GM23248 (cell line): ENCODE results near the gene JSRP1. TPM values are rescaled to one million over a fixed set of nuclear protein-coding genes. Genes with fewer than 3 reads are reported as not detected.

ENCODE experiments used
- DNase-seq: peaks from one replicate; pipeline ENCODE4 v3.0.0-alpha.2; 2015
- H2AFZ ChIP-seq: fragments of 200-600 bp; sonication (generic); 2 replicates; pipeline ENCODE4 v1.6.1; 2016; ENCODE audit warnings: antibody characterized with exemption
- H3F3A ChIP-seq: fragments of 200-600 bp; sonication (generic); 2 replicates; pipeline ENCODE4 v1.6.1; 2016; ENCODE audit warnings: mild to moderate bottlenecking, antibody characterized with exemption, mixed run types; ENCODE audit not compliant: insufficient read depth
- H3K27ac ChIP-seq: fragments of 200-600 bp; sonication (generic); 2 replicates; pipeline ENCODE4 v1.5.1; 2016; ENCODE audit warnings: mild to moderate bottlenecking
- H3K27me3 ChIP-seq: fragments of 200-600 bp; sonication (generic); replicated peaks from 2 replicates; pipeline ENCODE4 v1.6.1; 2016; ENCODE audit warnings: mild to moderate bottlenecking; ENCODE audit not compliant: insufficient read depth
- H3K36me3 ChIP-seq: fragments of 200-600 bp; sonication (generic); 2 replicates; pipeline ENCODE4 v1.6.1; 2016; ENCODE audit warnings: low read depth, mild to moderate bottlenecking
- H3K4me1 ChIP-seq: fragments of 200-600 bp; sonication (generic); 2 replicates; pipeline ENCODE4 v1.6.1; 2016; ENCODE audit warnings: mild to moderate bottlenecking; ENCODE audit not compliant: insufficient read depth
- H3K4me2 ChIP-seq: fragments of 200-600 bp; sonication (generic); one replicate; pipeline ENCODE4 v1.6.1; 2016; ENCODE audit warnings: mild to moderate bottlenecking; ENCODE audit not compliant: unreplicated experiment
- H3K4me3 ChIP-seq: fragments of 200-600 bp; sonication (generic); 2 replicates; pipeline ENCODE4 v1.5.1; 2016; ENCODE audit warnings: mild to moderate bottlenecking
- H3K79me2 ChIP-seq: fragments of 200-600 bp; sonication (generic); 2 replicates; pipeline ENCODE4 v1.6.1; 2016; ENCODE audit warnings: mild to moderate bottlenecking; ENCODE audit not compliant: insufficient read depth
- H3K9ac ChIP-seq: fragments of 200-600 bp; sonication (generic); 2 replicates; pipeline ENCODE4 v1.6.1; 2016; ENCODE audit warnings: mild to moderate bottlenecking
- H3K9me2 ChIP-seq: fragments of 200-600 bp; sonication (generic); 2 replicates; pipeline ENCODE4 v1.6.1; 2016; ENCODE audit warnings: mixed run types, mild to moderate bottlenecking, moderate library complexity; ENCODE audit not compliant: insufficient read depth
- H3K9me3 ChIP-seq: fragments of 200-600 bp; sonication (generic); one replicate; pipeline ENCODE4 v1.6.1; 2017; ENCODE audit warnings: low read depth
- H4K20me1 ChIP-seq: fragments of 200-600 bp; sonication (generic); 2 replicates; pipeline ENCODE4 v1.6.0; 2016; ENCODE audit not compliant: insufficient read depth
- EZH2 ChIP-seq: fragments of 200-600 bp; sonication (generic); IDR thresholded peaks from 2 replicates; pipeline ENCODE4 v1.6.1; 2018; ENCODE audit warnings: antibody characterized with exemption, mild to moderate bottlenecking; ENCODE audit not compliant: insufficient read depth, poor library complexity, severe bottlenecking
- EZH2phosphoT487 ChIP-seq: fragments of 200-600 bp; sonication (generic); IDR thresholded peaks from 2 replicates; pipeline ENCODE4 v1.6.1; 2018; ENCODE audit warnings: antibody characterized with exemption, moderate library complexity, mild to moderate bottlenecking, low read depth; ENCODE audit not compliant: insufficient read depth
- WGBS, 2 experiments: methylation state at CpG; one replicate each; pipeline ENCODE4 v1.1.6; 2015 to 2017; ENCODE audit warnings: low lambda C conversion rate in 2 of 2, low coverage in 1 of 2; ENCODE audit errors: missing lambda C conversion rate in 2 of 2; 5-methylcytosine and 5-hydroxymethylcytosine counted together
- in situ Hi-C: fragments of 300-500 bp; cut with MboI; formaldehyde crosslinking; loops from 2 replicates; pipeline ENCODE4 v1.15.0; 2020
- polyA plus RNA-seq: library from polyadenylated mRNA; unstranded; fragments of >200 nt; fragmentation: Nextera tagmentation; extraction: Ambion mirVana; gene quantifications from 2 replicates; pipeline ENCODE4 v1.2.1, GENCODE V29; 2016
- total RNA-seq: library from RNA; depleted of rRNA; stranded (reverse); fragments of >200 nt; shearing (Covaris generic); gene quantifications from 2 replicates; pipeline ENCODE4 v1.2.3, GENCODE V29; 2014

Gene JSRP1
- total and polyA plus RNA-seq, 2 experiments from 2014 or later, result not detected

DNA sequence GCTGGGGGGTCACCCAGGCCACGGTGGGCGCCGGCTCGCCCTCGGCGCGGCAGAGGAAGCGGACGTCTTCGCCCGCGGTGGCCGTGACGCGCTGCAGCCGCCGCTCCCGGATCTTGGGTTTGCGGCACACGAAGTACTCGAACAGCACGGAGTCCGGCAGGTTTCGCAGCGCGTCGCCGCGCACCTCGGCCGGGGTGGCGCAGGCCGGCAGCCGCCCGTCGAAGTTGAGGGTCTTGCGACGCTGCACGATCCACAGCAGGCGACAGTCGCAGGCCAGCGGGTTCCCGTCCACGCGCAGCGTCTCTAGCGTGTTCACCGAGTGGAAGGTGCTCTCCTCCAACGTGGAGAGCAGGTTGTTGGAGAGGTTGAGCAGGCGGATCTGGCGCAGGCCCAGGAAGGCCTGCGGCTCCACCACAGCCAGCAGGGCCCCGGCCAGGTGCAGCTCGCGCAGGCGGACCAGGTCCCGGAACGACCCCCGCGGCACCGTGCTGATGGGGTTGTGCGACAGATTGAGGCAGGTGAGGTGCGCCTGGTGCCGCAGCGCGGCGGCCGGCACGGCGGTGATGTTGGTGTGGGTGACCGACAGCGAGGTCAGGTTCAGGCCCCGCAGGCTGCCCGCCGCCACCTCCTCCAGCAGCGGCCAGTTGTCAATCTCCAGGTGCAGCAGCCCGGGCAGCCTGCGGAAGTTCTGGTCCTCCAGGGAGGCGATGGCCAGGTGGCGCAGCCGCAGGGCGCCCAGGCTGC lies 34.4 kb upstream of the JSRP1 start:
- peak; percentile 25 for DNase-seq
- Histone ChIP-seq H2AFZ (no peak overlapping the region), H3K27me3 (peaks cover 30% of the 10 kb centered on the region), H4K20me1 (no peaks in the 10 kb centered on the region), H3K9me3 (no peaks in the 10 kb centered on the region), H3K4me2 (peak overlapping the region; percentile 68), H3K4me3 (peak overlapping the region; percentile 51; the same call in 1 of the 2 replicates), H3F3A (peaks cover 7% of the 10 kb centered on the region), H3K36me3 (no peaks in the 10 kb centered on the region), H3K27ac (no peak overlapping the region), H3K79me2 (no peaks in the 10 kb centered on the region), H3K9ac (no peak overlapping the region), H3K9me2 (no peaks in the 10 kb centered on the region), H3K4me1 (peaks cover 9% of the 10 kb centered on the region)
- peak; percentile 60 for TF ChIP-seq EZH2
- TF ChIP-seq EZH2phosphoT487, result 0 out of 2 replicates have a peak, but pooled peaks have one; percentile 18
- in situ Hi-C loops, result no loop called here
- WGBS, 2 experiments, result 7 to 8% methylated on average over 58 to 81 of the region's 82 CpGs

GRCh38 chr19:2289714-2290435 lies 33.7 kb upstream of the JSRP1 start:
- no peak overlapping the region for H3K27ac ChIP-seq
- H2AFZ ChIP-seq, result no peak overlapping the region
- H3K9me2 ChIP-seq, result no peaks in the 10 kb centered on the region
- H3K79me2 ChIP-seq, result no peaks in the 10 kb centered on the region
- H3K4me3 ChIP-seq, result peak overlapping the region; percentile 51
- no peaks in the 10 kb centered on the region for H3K36me3 ChIP-seq
- DNase-seq, result peak; percentile 66
- peaks cover 30% of the 10 kb centered on the region for H3K27me3 ChIP-seq
- peak overlapping the region; percentile 68 for H3K4me2 ChIP-seq
- H3F3A ChIP-seq, result peaks cover 7% of the 10 kb centered on the region
- in situ Hi-C loops, result loop anchor here (10.0 kb wide), 1 partner anchor 95 kb away; no protein-coding TSS in a partner anchor
- no peaks in the 10 kb centered on the region for H4K20me1 ChIP-seq
- no peak overlapping the region for H3K9ac ChIP-seq
- H3K9me3 ChIP-seq, result no peaks in the 10 kb centered on the region
- WGBS, 2 experiments, result 1 to 3% methylated on average over 54 to 68 of the region's 74 CpGs
- TF ChIP-seq EZH2phosphoT487, result no peak
- peak; percentile 77 for TF ChIP-seq EZH2
- peaks cover 9% of the 10 kb centered on the region; the same call in 1 of the 2 replicates for H3K4me1 ChIP-seq

GRCh38 chr19:2288818-2289713 lies 32.8 kb upstream of the JSRP1 start:
- H3F3A ChIP-seq, result peaks cover 5% of the 10 kb centered on the region
- no peak for DNase-seq
- H3K79me2 ChIP-seq, result no peaks in the 10 kb centered on the region
- 48 to 58% methylated on average over 17 to 27 of the region's 28 CpGs for WGBS, 2 experiments
- no peak overlapping the region for H3K9ac ChIP-seq
- H3K4me3 ChIP-seq, result no peak overlapping the region
- H2AFZ ChIP-seq, result no peak overlapping the region
- no peaks in the 10 kb centered on the region for H4K20me1 ChIP-seq
- no peak overlapping the region for H3K4me2 ChIP-seq
- peaks cover 30% of the 10 kb centered on the region for H3K27me3 ChIP-seq
- in situ Hi-C loops, result loop anchor here (10.0 kb wide), 1 partner anchor 96 kb away; no protein-coding TSS in a partner anchor
- H3K4me1 ChIP-seq, result 0 out of 2 replicates have a peak, but pooled peaks cover under 1% of the 10 kb centered on the region
- TF ChIP-seq EZH2 (no peak), EZH2phosphoT487 (no peak)
- no peaks in the 10 kb centered on the region for H3K9me2 ChIP-seq
- no peaks in the 10 kb centered on the region for H3K9me3 ChIP-seq
- no peaks in the 10 kb centered on the region for H3K36me3 ChIP-seq
- H3K27ac ChIP-seq, result no peak overlapping the region
